B cell (primary cell): Measurements from ENCODE around the gene VSIG10L2.

Source experiments
- CTCF ChIP-seq: fragments of 200-600 bp; IDR thresholded peaks from one replicate; pipeline ENCODE4 v1.8.0; 2022; ENCODE audit warnings: antibody characterized with exemption, mild to moderate bottlenecking
- EZH2 ChIP-seq: IDR thresholded peaks from 2 replicates; pipeline ENCODE4 v1.6.1; 2012; ENCODE audit warnings: borderline replicate concordance, low read depth, mild to moderate bottlenecking, moderate library complexity, low read length; ENCODE audit not compliant: insufficient read depth, poor library complexity, severe bottlenecking

- TF ChIP-seq CTCF (no peak), EZH2 (no peak)
Measured at GRCh38 chr11:125940145-125940544, 5.7 kb upstream of the VSIG10L2 start.
